Measurements from ENCODE around the gene WNT4. TPM values are rescaled to one million over a fixed set of nuclear protein-coding genes. Genes with fewer than 3 reads are reported as not detected.

WNT4 gene
- total RNA-seq, 2 donors from 2014 or later, result 0.44 TPM; not detected in 1

GRCh38 chr1:22186311-22186710 is 43.4 kb upstream of the WNT4 start:
- 85 to 96% methylated on average over 5 to 7 of the region's 7 CpGs for WGBS, 2 experiments (ENCODE audit: insufficient coverage in 1 of 2, insufficient read length in 1 of 2)
- no peaks in the 10 kb centered on the region for H3K36me3 Mint-ChIP-seq (ENCODE audit: low read depth)
- no peak for DNase-seq

DNA sequence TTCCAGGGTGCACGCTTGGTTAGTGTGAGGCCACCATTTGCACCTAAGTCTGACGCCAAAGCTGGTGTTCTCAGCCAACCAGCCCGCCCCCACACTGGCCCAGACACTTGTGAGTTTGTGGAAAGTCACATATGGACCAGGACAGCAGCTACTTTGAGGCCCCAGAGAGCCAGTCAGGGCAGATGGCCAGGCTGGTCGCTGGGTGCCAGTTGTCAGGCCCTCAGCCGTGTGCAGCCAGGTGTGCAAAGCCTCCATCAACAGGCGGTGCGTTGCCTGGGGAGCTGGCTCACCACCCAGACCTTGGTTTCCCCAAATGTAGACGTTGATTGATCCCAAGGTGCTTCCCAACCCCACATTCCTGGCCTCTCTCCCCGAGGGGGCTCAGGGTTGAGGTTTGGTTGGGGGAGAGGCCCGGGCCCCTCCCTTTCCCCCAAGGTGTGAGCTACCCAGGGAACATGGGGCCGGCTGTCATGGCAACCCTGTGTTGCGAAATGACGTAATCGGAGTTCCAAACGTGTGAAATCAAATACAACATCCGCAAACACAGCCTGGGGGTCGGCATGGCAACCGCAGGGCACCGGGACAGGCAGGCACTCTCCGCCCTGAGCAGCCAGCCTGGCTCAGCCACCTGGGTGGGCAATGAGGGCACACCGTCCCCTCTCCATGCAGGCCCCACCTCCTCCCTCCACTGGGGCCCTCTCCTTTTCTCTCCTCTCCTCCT is 42.2 kb upstream of the WNT4 start:
- DNase-seq, result peak; percentile 78
- Mint-ChIP-seq H3K27ac (no peak overlapping the region), H3K36me3 (ENCODE audit: low read depth) (no peaks in the 10 kb centered on the region), H3K4me1 (peaks cover 13% of the 10 kb centered on the region), H3K27me3 (ENCODE audit: insufficient read depth) (no peaks in the 10 kb centered on the region), H3K9me3 (no peaks in the 10 kb centered on the region), H3K4me3 (no peak overlapping the region)
- Histone ChIP-seq H3K27me3 (ENCODE audit: control insufficient read depth, insufficient read depth, low read length, poor library complexity, severe bottlenecking) (no peaks in the 10 kb centered on the region), H3K4me1 (ENCODE audit: control insufficient read depth, insufficient read depth, low read length) (no peaks in the 10 kb centered on the region), H3K9me3 (ENCODE audit: control insufficient read depth, low read length) (no peaks in the 10 kb centered on the region), H3K9ac (ENCODE audit: extremely low read depth, low read length, poor library complexity, severe bottlenecking) (no peak overlapping the region), H3K27ac (ENCODE audit: low read depth, low read length) (no peak overlapping the region), H3K4me3 (ENCODE audit: low read length) (no peak overlapping the region), H3K36me3 (ENCODE audit: control insufficient read depth, insufficient read depth, low read length) (no peaks in the 10 kb centered on the region)
- no peak for TF ChIP-seq CTCF (conservative IDR thresholded peaks at IDR 0.05)
- WGBS, 2 experiments (ENCODE audit: insufficient coverage in 1 of 2, insufficient read length in 1 of 2), result 76 to 86% methylated on average over 13 to 21 of the region's 21 CpGs

More at GRCh38 chr1:22186311-22186710, 43.4 kb upstream of the WNT4 start:
- peaks cover 16% of the 10 kb centered on the region for H3K4me1 Mint-ChIP-seq
- no peaks in the 10 kb centered on the region for H3K4me1 ChIP-seq (ENCODE audit: control insufficient read depth, insufficient read depth, low read length)
- no peak overlapping the region for H3K27ac ChIP-seq (ENCODE audit: low read depth, low read length)
- no peaks in the 10 kb centered on the region for H3K27me3 ChIP-seq (ENCODE audit: control insufficient read depth, insufficient read depth, low read length, poor library complexity, severe bottlenecking)
- H3K36me3 ChIP-seq (ENCODE audit: control insufficient read depth, insufficient read depth, low read length), result no peaks in the 10 kb centered on the region
- H3K9me3 ChIP-seq (ENCODE audit: control insufficient read depth, low read length), result no peaks in the 10 kb centered on the region
- H3K27ac Mint-ChIP-seq, result no peak overlapping the region
- no peak for TF ChIP-seq CTCF (conservative IDR thresholded peaks at IDR 0.05)
- no peaks in the 10 kb centered on the region for H3K9me3 Mint-ChIP-seq
- H3K9ac ChIP-seq (ENCODE audit: extremely low read depth, low read length, poor library complexity, severe bottlenecking), result no peak overlapping the region
- no peaks in the 10 kb centered on the region for H3K27me3 Mint-ChIP-seq (ENCODE audit: insufficient read depth)
- H3K4me3 ChIP-seq (ENCODE audit: low read length), result no peak overlapping the region
- no peak overlapping the region for H3K4me3 Mint-ChIP-seq

- H3K36me3 ChIP-seq (ENCODE audit: control insufficient read depth, insufficient read depth, low read length), result no peaks in the 10 kb centered on the region
- 100% methylated on average over 1 of the region's 1 CpG for WGBS, 2 experiments (ENCODE audit: insufficient coverage in 1 of 2, insufficient read length in 1 of 2)
- Mint-ChIP-seq H3K4me1 (peaks cover 13% of the 10 kb centered on the region), H3K9me3 (no peaks in the 10 kb centered on the region), H3K4me3 (no peak overlapping the region), H3K27ac (no peak overlapping the region), H3K36me3 (ENCODE audit: low read depth) (no peaks in the 10 kb centered on the region), H3K27me3 (ENCODE audit: insufficient read depth) (no peaks in the 10 kb centered on the region)
- H3K4me1 ChIP-seq (ENCODE audit: control insufficient read depth, insufficient read depth, low read length), result no peaks in the 10 kb centered on the region
- H3K27me3 ChIP-seq (ENCODE audit: control insufficient read depth, insufficient read depth, low read length, poor library complexity, severe bottlenecking), result no peaks in the 10 kb centered on the region
- H3K9me3 ChIP-seq (ENCODE audit: control insufficient read depth, low read length), result no peaks in the 10 kb centered on the region
- no peak for TF ChIP-seq CTCF (conservative IDR thresholded peaks at IDR 0.05)
- H3K27ac ChIP-seq (ENCODE audit: low read depth, low read length), result no peak overlapping the region
- no peak for DNase-seq
- no peak overlapping the region for H3K9ac ChIP-seq (ENCODE audit: extremely low read depth, low read length, poor library complexity, severe bottlenecking)
- H3K4me3 ChIP-seq (ENCODE audit: low read length), result no peak overlapping the region
Observed at GRCh38 chr1:22184454-22184853, 41.6 kb upstream of the WNT4 start.
